Liver (tissue), 9 donors: ENCODE results near the gene PHLPP1. TPM values are rescaled to one million over a fixed set of nuclear protein-coding genes. Genes with fewer than 3 reads are reported as not detected.

ENCODE experiments used
- DNase-seq: peaks from one replicate; pipeline ENCODE4 v3.0.0-alpha.2; 2017; ENCODE audit warnings: low spot score
- H3K27ac ChIP-seq, 2 donors: one replicate each; pipeline ENCODE4 v1.7.0; 2013; ENCODE audit warnings: inconsistent platforms in 2 of 2, low read length in 2 of 2, control low read depth in 1 of 2, low read depth in 1 of 2, mild to moderate bottlenecking in 1 of 2
- H3K27me3 ChIP-seq, 4 donors: one replicate each; pipeline versions ENCODE4 v1.6.1 to v1.7.0; 2013; ENCODE audit warnings: low read length in 3 of 4, inconsistent platforms in 1 of 4, mild to moderate bottlenecking in 1 of 4, moderate library complexity in 1 of 4; ENCODE audit not compliant: control insufficient read depth in 4 of 4, insufficient read depth in 4 of 4
- H3K36me3 ChIP-seq, 4 donors: one replicate each; pipeline versions ENCODE4 v1.6.1 to v1.7.0; 2013; ENCODE audit warnings: low read length in 3 of 4, mild to moderate bottlenecking in 3 of 4, low read depth in 1 of 4, moderate library complexity in 1 of 4; ENCODE audit not compliant: control insufficient read depth in 4 of 4, insufficient read depth in 3 of 4
- H3K4me1 ChIP-seq, 4 donors: one replicate each; pipeline versions ENCODE4 v1.6.1 to v1.7.0; 2013; ENCODE audit warnings: low read length in 3 of 4, mild to moderate bottlenecking in 3 of 4, moderate library complexity in 1 of 4; ENCODE audit not compliant: control insufficient read depth in 4 of 4, insufficient read depth in 4 of 4
- H3K4me3 ChIP-seq, 3 donors: one replicate each; pipeline versions ENCODE4 v1.6.1 to v1.7.0; 2013; ENCODE audit warnings: low read length in 3 of 3, control low read depth in 1 of 3, low read depth in 1 of 3, mild to moderate bottlenecking in 1 of 3
- H3K9ac ChIP-seq, 2 donors: one replicate each; pipeline ENCODE4 v1.7.0; 2013; ENCODE audit warnings: low read length in 2 of 2, mild to moderate bottlenecking in 2 of 2, moderate library complexity in 2 of 2, control low read depth in 1 of 2, low read depth in 1 of 2
- H3K9me3 ChIP-seq, 4 donors: one replicate each; pipeline versions ENCODE4 v1.6.1 to v1.7.0; 2013; ENCODE audit warnings: low read length in 3 of 4; ENCODE audit not compliant: control insufficient read depth in 4 of 4
- EGR1 ChIP-seq, 2 donors: IDR thresholded peaks; 2 replicates each; pipeline ENCODE4 v1.6.1; 2016 to 2018; ENCODE audit warnings: antibody characterized with exemption in 2 of 2, low read depth in 2 of 2
- FOXA2 ChIP-seq: IDR thresholded peaks from 2 replicates; pipeline ENCODE4 v1.6.1; 2016; ENCODE audit warnings: antibody characterized with exemption
- GABPA ChIP-seq, 2 donors: IDR thresholded peaks in 1 of 2; conservative IDR thresholded peaks in 1 of 2; 2 replicates each; pipeline ENCODE4 v1.6.1; 2016; ENCODE audit warnings: antibody characterized with exemption in 2 of 2, mild to moderate bottlenecking in 1 of 2, moderate library complexity in 1 of 2
- HNF4A ChIP-seq, 2 donors: conservative IDR thresholded peaks; 2 replicates each; pipeline ENCODE4 v1.6.1; 2016; ENCODE audit warnings: antibody characterized with exemption in 2 of 2, mild to moderate bottlenecking in 2 of 2
- HNF4G ChIP-seq: IDR thresholded peaks from 2 replicates; pipeline ENCODE4 v1.6.1; 2016; ENCODE audit warnings: antibody characterized with exemption
- REST ChIP-seq: IDR thresholded peaks from 2 replicates; pipeline ENCODE4 v1.6.1; 2016; ENCODE audit warnings: antibody characterized with exemption, mild to moderate bottlenecking
- TAF1 ChIP-seq: conservative IDR thresholded peaks from 2 replicates; pipeline ENCODE4 v1.6.1; 2016; ENCODE audit warnings: antibody characterized with exemption, mild to moderate bottlenecking
- WGBS: extraction: QIAGEN DNeasy Blood & Tissue Kit; methylation state at CpG from one replicate; pipeline ENCODE4 v1.1.7; 2013; 5-methylcytosine and 5-hydroxymethylcytosine counted together
- polyA plus RNA-seq, 2 donors: library from polyadenylated mRNA; stranded (reverse) in 1 of 2; unstranded in 1 of 2; fragments of 200-250 nt in 1 of 2; fragments of >200 nt in 1 of 2; fragmentation: Nextera tagmentation in 1 of 2; extraction: Ambion mirVana in 1 of 2; gene quantifications; one replicate each; pipeline versions ENCODE4 v1.2.1 to v1.2.3, GENCODE V29; 2013 to 2015
- total RNA-seq, 2 donors: library from RNA; depleted of rRNA; stranded (reverse); fragments of >200 nt; gene quantifications; one replicate each; pipeline ENCODE4 v1.2.3, GENCODE V29; 2014
- TF ChIP-seq, protein P1 (sequence below): fragments of 150-350 bp; IDR thresholded peaks from 2 replicates; pipeline ENCODE4 v1.5.1; 2017; ENCODE audit warnings: improper control_type of control experiment, low read depth, low read length; ENCODE audit not compliant: missing input control
- donor health status: healthy.
- donor health status: healthy.
- donor health status: healthy.
- donor health status: healthy.
- donor health status: healthy.

The PHLPP1 gene
- total and polyA plus RNA-seq, 4 donors = 4.2 to 14.5 (median 8.6) TPM

DNA sequence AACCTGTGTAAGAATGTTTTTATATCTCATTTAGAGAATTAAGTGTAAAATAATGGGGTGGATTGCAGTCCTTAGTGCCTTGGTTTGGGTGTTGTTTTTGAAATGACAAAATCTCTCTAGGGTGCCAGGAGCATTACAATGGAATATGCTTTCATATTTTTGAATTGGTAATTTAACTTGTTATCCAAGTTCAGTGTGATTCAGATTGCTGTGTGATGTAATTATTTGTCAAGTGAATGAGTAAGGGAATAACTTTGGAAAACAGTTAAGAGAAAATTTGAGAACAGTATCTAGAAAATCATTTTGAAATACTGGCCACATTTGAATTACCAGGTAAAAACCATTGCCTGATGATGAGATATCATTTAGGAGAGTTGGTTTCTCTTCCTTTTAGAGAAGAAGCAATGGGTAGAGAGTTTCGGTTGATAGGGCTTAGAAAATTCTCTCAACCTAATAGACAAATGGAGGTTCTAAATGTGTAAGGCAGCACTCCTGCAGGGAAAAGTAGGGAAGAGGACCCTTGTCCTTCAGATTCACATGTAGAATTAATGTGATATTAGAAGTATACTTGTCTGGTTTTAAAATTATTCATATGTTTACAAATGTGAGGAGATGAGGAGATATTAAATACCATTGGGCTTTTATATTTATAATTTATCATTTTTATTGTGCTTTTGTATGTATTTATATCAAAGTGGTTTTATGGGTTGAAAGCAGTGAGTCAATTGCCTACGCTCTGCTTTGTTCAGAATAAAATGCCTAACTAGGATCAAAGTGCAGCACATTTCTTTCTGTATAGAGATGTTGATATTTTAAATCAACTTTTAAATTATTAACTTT lies 124.8 kb downstream of the PHLPP1 start:
- Histone ChIP-seq H3K4me1 (peaks cover 9 to 25% (median 16%) of the 10 kb centered on the region in 4 donors), H3K27ac (peak overlapping the region; percentile 75 to 78), H3K27me3 (no peaks in the 10 kb centered on the region), H3K9me3 (no peaks in the 10 kb centered on the region), H3K9ac (no peak overlapping the region), H3K36me3 (no peaks in the 10 kb centered on the region), H3K4me3 (no peak overlapping the region)
- WGBS = 43% methylated on average over 2 of the region's 2 CpGs
- DNase-seq = no peak
- TF ChIP-seq HNF4G = peak; percentile 22
- TF ChIP-seq TAF1 = no peak
- peak; percentile 47 to 67 for TF ChIP-seq HNF4A (conservative IDR thresholded peaks at IDR 0.05)

DNA sequence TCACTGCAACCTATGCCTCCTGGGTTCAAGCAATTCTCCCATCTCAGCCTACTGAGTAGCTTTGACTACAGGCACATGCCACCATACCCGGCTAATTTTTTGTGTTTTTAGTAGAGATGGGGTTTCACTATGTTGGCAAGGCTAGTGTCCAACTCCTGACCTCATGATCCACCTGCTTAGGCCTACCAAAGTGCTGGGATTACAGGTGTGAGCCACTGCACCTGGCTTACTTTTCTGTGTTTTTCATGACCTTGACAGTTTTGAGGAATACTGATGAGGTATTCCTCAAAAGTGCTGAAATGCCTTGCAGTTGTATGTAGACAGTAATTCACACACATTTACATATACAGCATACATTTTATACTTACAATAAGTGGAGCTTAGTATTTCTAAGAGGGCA lies 126.1 kb downstream of the PHLPP1 start:
- TF ChIP-seq TAF1 (no peak), FOXA2 (no peak), HNF4G (no peak), GABPA (IDR thresholded peaks at IDR 0.05 in 1 of 2, conservative IDR thresholded peaks at IDR 0.05 in 1 of 2) (no peak)
- TF ChIP-seq, protein P1, sequence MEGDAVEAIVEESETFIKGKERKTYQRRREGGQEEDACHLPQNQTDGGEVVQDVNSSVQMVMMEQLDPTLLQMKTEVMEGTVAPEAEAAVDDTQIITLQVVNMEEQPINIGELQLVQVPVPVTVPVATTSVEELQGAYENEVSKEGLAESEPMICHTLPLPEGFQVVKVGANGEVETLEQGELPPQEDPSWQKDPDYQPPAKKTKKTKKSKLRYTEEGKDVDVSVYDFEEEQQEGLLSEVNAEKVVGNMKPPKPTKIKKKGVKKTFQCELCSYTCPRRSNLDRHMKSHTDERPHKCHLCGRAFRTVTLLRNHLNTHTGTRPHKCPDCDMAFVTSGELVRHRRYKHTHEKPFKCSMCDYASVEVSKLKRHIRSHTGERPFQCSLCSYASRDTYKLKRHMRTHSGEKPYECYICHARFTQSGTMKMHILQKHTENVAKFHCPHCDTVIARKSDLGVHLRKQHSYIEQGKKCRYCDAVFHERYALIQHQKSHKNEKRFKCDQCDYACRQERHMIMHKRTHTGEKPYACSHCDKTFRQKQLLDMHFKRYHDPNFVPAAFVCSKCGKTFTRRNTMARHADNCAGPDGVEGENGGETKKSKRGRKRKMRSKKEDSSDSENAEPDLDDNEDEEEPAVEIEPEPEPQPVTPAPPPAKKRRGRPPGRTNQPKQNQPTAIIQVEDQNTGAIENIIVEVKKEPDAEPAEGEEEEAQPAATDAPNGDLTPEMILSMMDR = no peak
- Histone ChIP-seq H3K36me3 (no peaks in the 10 kb centered on the region), H3K4me1 (peaks cover 9 to 24% (median 16%) of the 10 kb centered on the region in 4 donors), H3K27me3 (no peaks in the 10 kb centered on the region), H3K4me3 (no peak overlapping the region), H3K9ac (no peak overlapping the region), H3K27ac (peak overlapping the region in 1 of 2 donors; percentile 39), H3K9me3 (no peaks in the 10 kb centered on the region)
- WGBS = 62% methylated on average over 1 of the region's 1 CpG
- DNase-seq = no peak

DNA sequence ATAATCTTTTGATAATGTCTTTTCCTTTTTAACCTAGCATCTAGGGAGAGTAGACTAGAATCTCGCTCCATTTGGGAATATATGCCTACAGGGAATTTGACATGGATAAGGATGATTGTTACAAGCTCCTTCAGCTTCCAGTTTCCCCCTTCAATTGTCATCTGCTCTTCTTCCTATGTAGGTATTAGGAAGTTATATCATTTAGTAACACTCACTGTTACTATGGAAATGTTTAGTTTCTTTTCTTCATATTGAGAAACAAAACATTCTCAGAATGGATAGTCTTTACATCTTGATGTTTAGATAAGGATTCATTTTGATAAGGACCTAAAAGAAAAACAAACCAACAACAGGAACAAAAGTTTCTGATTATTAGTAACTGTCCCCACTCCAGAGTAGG lies 127.6 kb downstream of the PHLPP1 start:
- Histone ChIP-seq H3K9ac (no peak overlapping the region), H3K27ac (no peak overlapping the region), H3K27me3 (no peaks in the 10 kb centered on the region), H3K4me3 (no peak overlapping the region), H3K4me1 (peaks cover 9 to 24% (median 16%) of the 10 kb centered on the region in 4 donors), H3K9me3 (no peaks in the 10 kb centered on the region), H3K36me3 (no peaks in the 10 kb centered on the region)
- WGBS = 98% methylated on average over 1 of the region's 1 CpG
- no peak for DNase-seq
- TF ChIP-seq EGR1 (IDR thresholded peaks at IDR 0.05; ENCODE audit: low read depth in 2 of 2) (no peak), REST (no peak)
